ENCODE data around the gene MYCBP2. TPM values are rescaled to one million over a fixed set of nuclear protein-coding genes. Genes with fewer than 3 reads are reported as not detected.

Gene MYCBP2
- polyA plus RNA-seq, 1 experiment: 22.9 TPM

DNA sequence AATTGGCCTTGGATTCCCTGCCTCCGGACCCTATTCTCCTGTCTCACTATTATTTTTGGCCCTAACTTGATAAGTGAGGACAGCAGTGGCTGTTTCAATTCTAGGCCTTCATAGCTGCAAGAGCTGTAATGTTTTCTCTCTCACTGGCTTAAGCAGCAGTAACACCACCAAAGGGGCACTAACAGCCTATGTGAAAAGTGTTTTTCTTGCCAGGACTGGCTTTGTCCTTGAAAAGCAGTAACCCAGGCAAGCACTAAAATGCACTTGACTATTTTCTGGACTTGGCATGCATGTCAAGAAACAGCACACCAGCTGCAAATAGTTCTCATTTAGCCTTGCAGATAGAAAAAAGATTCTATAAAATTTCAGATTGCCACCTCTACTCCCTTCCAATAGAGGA lies 290.6 kb downstream of the MYCBP2 start:
- POLR2A ChIA-PET: no interaction called here
- TF ChIP-seq, protein P1, sequence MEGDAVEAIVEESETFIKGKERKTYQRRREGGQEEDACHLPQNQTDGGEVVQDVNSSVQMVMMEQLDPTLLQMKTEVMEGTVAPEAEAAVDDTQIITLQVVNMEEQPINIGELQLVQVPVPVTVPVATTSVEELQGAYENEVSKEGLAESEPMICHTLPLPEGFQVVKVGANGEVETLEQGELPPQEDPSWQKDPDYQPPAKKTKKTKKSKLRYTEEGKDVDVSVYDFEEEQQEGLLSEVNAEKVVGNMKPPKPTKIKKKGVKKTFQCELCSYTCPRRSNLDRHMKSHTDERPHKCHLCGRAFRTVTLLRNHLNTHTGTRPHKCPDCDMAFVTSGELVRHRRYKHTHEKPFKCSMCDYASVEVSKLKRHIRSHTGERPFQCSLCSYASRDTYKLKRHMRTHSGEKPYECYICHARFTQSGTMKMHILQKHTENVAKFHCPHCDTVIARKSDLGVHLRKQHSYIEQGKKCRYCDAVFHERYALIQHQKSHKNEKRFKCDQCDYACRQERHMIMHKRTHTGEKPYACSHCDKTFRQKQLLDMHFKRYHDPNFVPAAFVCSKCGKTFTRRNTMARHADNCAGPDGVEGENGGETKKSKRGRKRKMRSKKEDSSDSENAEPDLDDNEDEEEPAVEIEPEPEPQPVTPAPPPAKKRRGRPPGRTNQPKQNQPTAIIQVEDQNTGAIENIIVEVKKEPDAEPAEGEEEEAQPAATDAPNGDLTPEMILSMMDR (IDR thresholded peaks at IDR 0.05; ENCODE audit: insufficient read depth, low read depth, low read length): no peak
- Histone ChIP-seq H3K4me3 (ENCODE audit: low read depth, low read length) (no peak overlapping the region), H3K27me3 (ENCODE audit: control insufficient read depth, insufficient read depth, low read length) (no peaks in the 10 kb centered on the region), H3K36me3 (ENCODE audit: control insufficient read depth, insufficient read depth, low read length) (no peaks in the 10 kb centered on the region)
- no peak for DNase-seq (ENCODE audit: low read depth)
- CTCF ChIA-PET: no interaction called here

DNA sequence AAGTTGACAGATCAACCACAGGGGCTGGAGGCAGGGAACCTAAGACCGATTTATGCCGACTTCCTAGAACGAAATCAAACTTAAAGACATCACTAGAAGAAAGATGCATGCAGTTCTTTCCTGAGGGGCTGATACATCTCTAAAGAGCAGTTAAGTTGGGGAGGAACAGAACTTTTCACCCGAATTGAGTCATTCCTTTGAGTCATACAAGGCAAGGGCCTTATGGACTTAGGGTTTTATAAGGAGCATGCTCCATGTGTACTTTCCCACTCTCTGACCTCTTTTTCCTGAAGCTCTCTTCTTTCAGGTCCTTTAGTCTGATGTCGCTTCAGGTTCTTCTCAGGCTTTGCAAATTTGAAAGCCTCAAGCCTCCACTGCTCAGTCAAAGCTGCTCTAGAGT lies 292.0 kb downstream of the MYCBP2 start:
- no peaks in the 10 kb centered on the region for H3K36me3 ChIP-seq (ENCODE audit: control insufficient read depth, insufficient read depth, low read length)
- H3K4me3 ChIP-seq (ENCODE audit: low read depth, low read length): no peak overlapping the region
- H3K27me3 ChIP-seq (ENCODE audit: control insufficient read depth, insufficient read depth, low read length): no peaks in the 10 kb centered on the region
- TF ChIP-seq, protein P1 (IDR thresholded peaks at IDR 0.05; ENCODE audit: insufficient read depth, low read depth, low read length): no peak
- POLR2A ChIA-PET: no interaction called here
- CTCF ChIA-PET: interaction anchor here (0.7 kb wide), 1 partner anchor 154 kb away, joined by 3 read pairs; no protein-coding TSS in a partner anchor
- no peak for DNase-seq (ENCODE audit: low read depth)

DNA sequence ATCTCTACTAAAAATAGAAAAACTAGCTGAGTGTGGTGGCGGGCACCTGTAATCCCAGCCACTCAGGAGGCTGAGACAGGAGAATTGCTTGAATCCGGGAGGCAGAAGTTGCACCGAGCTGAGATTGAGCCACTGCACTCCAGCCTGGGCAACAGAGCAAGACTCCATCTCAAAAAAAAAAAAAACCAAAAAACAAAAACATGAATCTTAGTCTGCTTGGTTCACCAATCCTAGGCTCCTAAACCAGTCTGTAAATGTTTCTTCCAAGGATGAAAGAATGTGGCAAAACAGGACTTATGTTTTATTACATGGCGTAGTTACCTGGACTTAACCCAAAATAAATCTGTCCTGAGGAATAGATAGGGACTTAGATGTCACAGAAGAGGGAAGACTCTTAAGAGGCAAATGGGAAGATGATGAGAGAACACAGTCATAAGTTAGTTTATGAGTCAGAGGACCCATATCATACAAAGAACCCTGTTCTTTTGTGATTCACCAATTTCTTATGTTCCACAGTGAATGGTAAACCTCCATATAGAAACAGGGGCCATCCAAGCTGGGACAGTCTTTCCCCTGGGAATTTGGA lies 293.1 kb downstream of the MYCBP2 start:
- Histone ChIP-seq H3K4me3 (ENCODE audit: low read depth, low read length) (no peak overlapping the region), H3K36me3 (ENCODE audit: control insufficient read depth, insufficient read depth, low read length) (no peaks in the 10 kb centered on the region), H3K27me3 (ENCODE audit: control insufficient read depth, insufficient read depth, low read length) (no peaks in the 10 kb centered on the region)
- TF ChIP-seq, protein P1 (IDR thresholded peaks at IDR 0.05; ENCODE audit: insufficient read depth, low read depth, low read length): no peak
- DNase-seq (ENCODE audit: low read depth): no peak
- ChIA-PET POLR2A (no interaction called here), CTCF (no interaction called here)

GRCh38 chr13:77031656-77032243 lies 295.1 kb downstream of the MYCBP2 start:
- Histone ChIP-seq H3K27me3 (ENCODE audit: control insufficient read depth, insufficient read depth, low read length) (no peaks in the 10 kb centered on the region), H3K36me3 (ENCODE audit: control insufficient read depth, insufficient read depth, low read length) (no peaks in the 10 kb centered on the region), H3K4me3 (ENCODE audit: low read depth, low read length) (no peak overlapping the region)
- ChIA-PET POLR2A (no interaction called here), CTCF (interaction anchor here (1.1 kb wide), 1 partner anchor 12 kb away, joined by 3 read pairs; no protein-coding TSS in a partner anchor)
- DNase-seq (ENCODE audit: low read depth): no peak
- TF ChIP-seq, protein P1 (IDR thresholded peaks at IDR 0.05; ENCODE audit: insufficient read depth, low read depth, low read length): no peak

DNA sequence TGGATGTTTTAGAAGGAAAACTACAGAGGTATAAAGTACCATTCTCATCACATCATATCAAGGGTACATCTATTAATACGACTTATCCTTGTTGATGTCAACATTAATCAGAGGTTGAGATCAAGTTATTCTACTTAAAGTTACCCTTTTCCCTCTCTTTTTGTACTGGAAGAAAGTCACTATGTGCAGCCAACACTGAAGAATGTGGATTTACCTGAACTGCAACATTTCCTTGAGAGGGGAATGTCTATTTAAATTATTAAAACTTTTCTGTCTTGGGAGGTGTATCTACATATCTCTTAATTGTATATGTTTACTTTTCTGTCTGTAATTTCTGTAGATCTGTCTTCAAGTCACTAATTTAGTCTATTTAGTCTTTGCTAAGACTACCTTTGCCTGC lies 297.5 kb downstream of the MYCBP2 start:
- no peaks in the 10 kb centered on the region for H3K36me3 ChIP-seq (ENCODE audit: control insufficient read depth, insufficient read depth, low read length)
- H3K4me3 ChIP-seq (ENCODE audit: low read depth, low read length): no peak overlapping the region
- H3K27me3 ChIP-seq (ENCODE audit: control insufficient read depth, insufficient read depth, low read length): no peaks in the 10 kb centered on the region
- TF ChIP-seq, protein P1 (IDR thresholded peaks at IDR 0.05; ENCODE audit: insufficient read depth, low read depth, low read length): no peak
- no peak for DNase-seq (ENCODE audit: low read depth)
- POLR2A ChIA-PET: no interaction called here
- CTCF ChIA-PET: no interaction called here

Measured in BJ (cell line).